Measurements from ENCODE around the gene BAIAP2L2.
A peak's percentile ranks its signal among the peaks of the same experiment; 100 is the strongest.
"Not testable (repeated sequence)": the region's sequence is repeated elsewhere in the genome, so short reads cannot be mapped to it uniquely, and the experiment has no call there.

BAIAP2L2 gene

DNA sequence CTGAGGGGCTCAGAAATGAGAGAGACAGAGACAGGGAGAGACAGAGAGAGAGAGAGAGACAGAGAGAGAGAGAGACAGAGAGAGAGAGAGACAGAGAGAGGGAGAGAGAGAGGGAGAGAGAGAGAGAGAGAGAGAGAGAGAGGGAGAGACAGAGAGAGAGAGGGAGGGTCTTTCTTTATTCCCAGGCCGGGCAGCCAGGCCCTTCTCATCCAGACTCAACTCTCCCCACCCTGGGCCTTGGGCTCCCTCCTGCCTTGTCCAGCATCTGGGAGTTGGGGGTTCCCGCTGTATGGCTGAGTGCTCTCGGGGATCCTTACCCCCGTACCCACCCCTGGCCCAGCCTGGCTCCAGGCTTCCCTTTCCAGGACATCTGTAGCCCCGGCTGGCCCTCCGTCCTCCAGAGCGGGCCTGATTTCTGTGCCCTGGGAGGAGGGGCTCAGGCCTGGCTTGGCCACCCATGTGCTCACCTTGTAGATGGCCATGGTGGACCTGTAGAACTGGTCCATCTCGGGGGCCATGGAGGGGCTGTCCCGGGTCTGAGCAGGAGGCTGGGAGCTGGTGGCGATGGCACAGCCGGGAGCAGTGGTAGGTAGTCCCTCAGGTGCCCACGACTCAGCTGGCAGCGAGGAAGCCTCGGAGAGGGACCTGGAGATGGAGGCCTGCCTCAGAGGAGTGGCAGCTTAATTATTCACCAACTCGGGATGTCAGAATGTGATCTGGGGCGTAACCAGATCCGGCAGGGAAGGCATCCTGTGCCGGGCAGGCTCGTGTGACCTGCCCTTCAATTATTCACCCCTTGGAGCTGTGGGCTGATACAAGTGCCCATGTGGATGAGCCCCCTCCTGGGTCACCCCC is at the start of gene BAIAP2L2:
Gene BAIAP2L2, minus strand, starts transcription at position 677 of the 855 bp plus-strand sequence. Its CDS starts 159 bp downstream, at position 518.
- no peak for DNase-seq (ENCODE audit: low read depth in 1 of 2, low spot score in 1 of 2)
- in situ Hi-C loops (cut with HindIII; ENCODE audit: low pct_unique_long_range_greater_than_20kb, low sequenced_read_pairs): no loop called here
- no peak for TF ChIP-seq JUND (IDR thresholded peaks at IDR 0.05; ENCODE audit: low read depth)

DNA sequence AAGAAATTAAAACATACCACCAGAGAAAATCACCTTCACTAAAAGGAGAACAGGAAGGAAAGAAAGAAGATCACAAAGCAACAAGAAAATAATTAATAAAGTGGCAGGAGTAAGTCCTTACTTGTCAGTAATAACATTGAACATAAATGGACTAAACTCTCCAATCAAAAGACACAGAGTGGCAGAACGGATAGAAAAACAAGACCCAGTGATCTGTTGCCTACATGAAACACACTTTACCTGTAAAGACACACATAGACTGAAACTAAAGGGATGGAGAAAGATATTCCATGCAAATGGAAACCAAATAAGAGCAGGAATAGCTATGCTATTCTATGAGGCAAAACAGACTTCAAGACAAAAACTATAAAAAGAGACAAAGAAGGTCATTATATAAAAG is 45.2 kb upstream of the BAIAP2L2 start:
- in situ Hi-C loops (cut with HindIII; ENCODE audit: low pct_unique_long_range_greater_than_20kb, low sequenced_read_pairs): no loop called here
- TF ChIP-seq JUND (IDR thresholded peaks at IDR 0.05; ENCODE audit: low read depth): no peak
- DNase-seq (ENCODE audit: low read depth in 1 of 2, low spot score in 1 of 2): no peak

- in situ Hi-C loops (cut with HindIII; ENCODE audit: low pct_unique_long_range_greater_than_20kb, low sequenced_read_pairs); DNase-seq (ENCODE audit: low read depth in 1 of 2, low spot score in 1 of 2): not testable (repeated sequence)
Measured at GRCh38 chr22:38154563-38154915, 44.1 kb upstream of the BAIAP2L2 start.

- in situ Hi-C loops (cut with HindIII; ENCODE audit: low pct_unique_long_range_greater_than_20kb, low sequenced_read_pairs): no loop called here
- TF ChIP-seq JUND (IDR thresholded peaks at IDR 0.05; ENCODE audit: low read depth): no peak
- peak in 1 of 2 experiments; percentile 29 for DNase-seq (ENCODE audit: low read depth in 1 of 2, low spot score in 1 of 2)
Measured at GRCh38 chr22:38153821-38154562, 43.5 kb upstream of the BAIAP2L2 start.

- no peak for TF ChIP-seq JUND (IDR thresholded peaks at IDR 0.05; ENCODE audit: low read depth)
- no peak for DNase-seq (ENCODE audit: low read depth in 1 of 2, low spot score in 1 of 2)
Measured at GRCh38 chr22:38151126-38151500, 40.6 kb upstream of the BAIAP2L2 start.

DNA sequence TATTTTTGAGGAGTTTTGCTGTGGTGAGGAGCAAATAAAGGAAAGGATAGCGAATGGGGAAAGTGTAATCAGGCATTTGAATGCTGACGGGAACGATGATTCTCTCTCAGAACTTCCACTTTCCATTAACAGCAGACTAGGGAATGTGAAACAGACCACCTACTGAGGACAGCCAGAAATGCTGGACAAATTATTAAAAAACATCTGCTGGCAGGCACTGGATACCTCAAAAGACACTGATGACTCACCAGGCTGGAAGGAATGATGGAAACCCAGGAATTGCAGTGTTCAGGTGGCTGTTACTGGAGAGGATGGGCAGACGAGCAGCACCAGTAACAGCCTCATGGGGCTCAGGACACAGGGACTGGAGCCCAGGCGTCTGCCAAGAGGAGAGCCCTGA is 37.8 kb upstream of the BAIAP2L2 start:
- no peak for TF ChIP-seq JUND (IDR thresholded peaks at IDR 0.05; ENCODE audit: low read depth)
- DNase-seq (ENCODE audit: low read depth in 1 of 2, low spot score in 1 of 2): no peak
- in situ Hi-C loops (cut with HindIII; ENCODE audit: low pct_unique_long_range_greater_than_20kb, low sequenced_read_pairs): no loop called here

More at GRCh38 chr22:38151126-38151500, 40.6 kb upstream of the BAIAP2L2 start:
- in situ Hi-C loops (cut with HindIII; ENCODE audit: low pct_unique_long_range_greater_than_20kb, low sequenced_read_pairs): no loop called here

GRCh38 chr22:38146166-38146565 is 35.7 kb upstream of the BAIAP2L2 start:
- DNase-seq (ENCODE audit: low read depth in 1 of 2, low spot score in 1 of 2); in situ Hi-C loops (cut with HindIII; ENCODE audit: low pct_unique_long_range_greater_than_20kb, low sequenced_read_pairs): not testable (repeated sequence)

DNA sequence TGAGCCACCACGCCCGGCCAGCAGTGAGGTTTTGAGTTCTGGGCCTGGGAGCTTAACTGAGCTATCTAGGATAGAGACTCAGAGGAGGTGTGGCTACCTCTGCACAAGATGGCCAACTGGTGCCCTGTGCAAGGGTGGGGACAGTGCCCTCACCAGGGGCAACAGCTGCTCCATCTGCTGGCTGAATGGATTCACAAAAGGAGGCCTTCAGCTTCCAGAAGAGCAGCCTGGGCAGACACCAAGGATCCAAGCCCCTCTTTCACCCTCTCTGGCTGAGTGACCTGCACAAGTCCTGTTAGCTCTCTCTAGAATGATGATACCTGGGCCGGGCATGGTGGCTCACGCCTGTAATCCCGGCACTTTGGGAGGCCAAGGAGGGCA is 33.5 kb upstream of the BAIAP2L2 start:
- peak in 1 of 2 experiments; percentile 35 for DNase-seq (ENCODE audit: low read depth in 1 of 2, low spot score in 1 of 2)
- no peak for TF ChIP-seq JUND (IDR thresholded peaks at IDR 0.05; ENCODE audit: low read depth)

DNA sequence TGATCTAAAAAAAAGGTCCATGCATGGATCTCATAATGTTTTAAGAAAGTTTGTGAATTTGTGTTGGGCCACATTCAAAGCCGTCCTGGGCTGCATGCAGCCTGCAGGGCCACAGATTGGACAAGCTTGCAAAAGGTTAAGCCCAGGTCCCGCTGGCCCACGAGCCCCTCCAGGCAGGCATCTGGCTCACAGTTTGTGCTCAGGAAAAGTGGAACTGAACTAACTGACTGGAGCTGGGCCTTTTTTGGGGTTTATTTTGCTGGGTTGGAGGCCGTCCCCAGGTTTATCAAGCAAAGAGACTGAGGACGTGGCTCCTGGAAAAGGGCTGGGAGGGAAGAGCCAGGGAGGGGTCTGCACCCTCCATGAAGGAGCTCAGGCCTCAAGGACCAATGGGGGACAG is 32.1 kb upstream of the BAIAP2L2 start:
- no peak for TF ChIP-seq JUND (IDR thresholded peaks at IDR 0.05; ENCODE audit: low read depth)
- in situ Hi-C loops (cut with HindIII; ENCODE audit: low pct_unique_long_range_greater_than_20kb, low sequenced_read_pairs): no loop called here
- DNase-seq (ENCODE audit: low read depth in 1 of 2, low spot score in 1 of 2): no peak

More for the DNA sequence above, 33.5 kb upstream of the BAIAP2L2 start:
- in situ Hi-C loops (cut with HindIII; ENCODE audit: low pct_unique_long_range_greater_than_20kb, low sequenced_read_pairs): no loop called here

DNA sequence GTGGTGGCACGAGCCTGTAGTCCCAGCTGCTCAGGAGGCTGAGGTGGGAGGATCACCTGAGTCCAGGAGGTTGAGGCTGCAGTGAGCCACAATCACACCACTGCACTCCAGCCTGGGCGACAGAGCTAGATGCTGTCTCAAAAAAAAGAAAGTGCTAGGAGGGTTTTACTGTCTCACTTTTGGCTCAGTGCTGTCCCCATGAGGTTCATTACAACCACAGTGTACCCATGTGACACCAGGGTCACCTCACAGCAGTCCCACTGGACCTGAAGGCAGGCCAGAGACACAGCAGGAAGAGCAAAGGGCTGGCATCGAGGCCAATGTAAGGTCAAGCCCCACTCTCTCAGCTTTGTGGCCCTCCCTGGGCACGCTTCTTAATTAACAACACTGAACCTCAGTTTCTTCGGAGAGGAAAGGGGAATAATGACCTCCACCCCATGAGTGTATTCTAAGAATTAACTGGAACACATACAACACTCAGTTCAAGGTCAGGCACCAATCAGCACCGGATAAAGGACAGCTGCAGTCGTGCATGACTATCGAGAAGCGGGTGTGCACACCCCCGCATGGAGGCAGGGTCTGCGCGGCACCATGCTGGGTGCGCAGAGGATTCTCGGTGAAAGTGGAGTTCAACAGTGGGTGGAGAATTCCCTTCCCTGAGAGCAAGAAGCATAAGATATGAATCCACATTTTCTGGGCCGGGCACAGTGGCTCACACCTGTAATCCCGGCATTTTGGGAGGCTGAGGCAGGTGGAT is 30.9 kb upstream of the BAIAP2L2 start:
- DNase-seq (ENCODE audit: low read depth in 1 of 2, low spot score in 1 of 2): no peak
- in situ Hi-C loops (cut with HindIII; ENCODE audit: low pct_unique_long_range_greater_than_20kb, low sequenced_read_pairs): no loop called here
- no peak for TF ChIP-seq JUND (IDR thresholded peaks at IDR 0.05; ENCODE audit: low read depth)

DNA sequence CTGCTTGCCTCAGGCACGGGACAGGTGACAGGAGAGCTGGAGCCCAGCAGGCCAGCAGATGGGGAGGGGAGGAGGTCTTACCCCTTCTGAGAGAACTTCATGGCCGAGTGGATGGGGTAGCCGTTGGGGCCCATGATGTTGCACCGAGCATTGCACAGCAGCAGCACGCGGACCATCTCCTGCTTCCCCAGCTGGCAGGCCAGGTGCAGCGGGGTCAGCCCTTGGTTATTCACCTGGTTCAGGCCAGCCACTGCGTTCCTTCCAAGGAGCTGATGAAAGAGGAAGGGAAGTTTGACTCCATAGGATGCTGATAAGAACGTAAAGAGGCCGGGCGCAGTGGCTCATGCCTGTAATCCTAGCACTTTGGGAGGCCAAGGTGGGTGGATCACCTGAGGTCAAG is 29.4 kb upstream of the BAIAP2L2 start:
- DNase-seq (ENCODE audit: low read depth in 1 of 2, low spot score in 1 of 2): no peak
- no peak for TF ChIP-seq JUND (IDR thresholded peaks at IDR 0.05; ENCODE audit: low read depth)
- in situ Hi-C loops (cut with HindIII; ENCODE audit: low pct_unique_long_range_greater_than_20kb, low sequenced_read_pairs): no loop called here

DNA sequence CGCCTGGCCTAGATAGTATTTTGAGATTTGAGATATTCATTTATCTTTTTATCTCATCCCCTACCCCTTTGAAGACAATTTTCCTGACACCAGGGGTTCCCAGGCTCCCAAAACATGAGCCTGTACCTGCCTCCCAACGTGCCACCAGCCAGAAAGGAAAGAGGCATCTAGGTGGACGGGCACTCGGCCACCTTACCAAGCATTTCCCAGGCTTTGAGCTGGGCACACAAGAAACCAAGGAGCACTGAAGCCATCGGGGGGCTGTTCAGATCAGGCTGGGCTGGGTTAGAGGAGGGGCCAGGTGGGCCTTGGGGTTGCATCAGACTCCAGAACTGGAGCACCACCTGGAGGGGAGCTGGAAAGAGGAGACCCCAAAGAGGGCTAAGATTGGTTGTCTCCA is 28.5 kb upstream of the BAIAP2L2 start:
- in situ Hi-C loops (cut with HindIII; ENCODE audit: low pct_unique_long_range_greater_than_20kb, low sequenced_read_pairs): no loop called here
- no peak for TF ChIP-seq JUND (IDR thresholded peaks at IDR 0.05; ENCODE audit: low read depth)
- DNase-seq (ENCODE audit: low read depth in 1 of 2, low spot score in 1 of 2): no peak

All from T47D (cell line).